ENCODE measurements around the gene PISD.

PISD gene

GRCh38 chr22:31646186-31647019 lies 15.6 kb downstream of the PISD start:
- H3K36me3 ChIP-seq (ENCODE audit: control insufficient read depth in 4 of 4, insufficient read depth in 4 of 4, low read length in 3 of 4): peaks cover 12 to 44% (median 29%) of the 10 kb centered on the region in 4 experiments
- no peaks in the 10 kb centered on the region for H3K9me3 ChIP-seq (ENCODE audit: control extremely low read depth in 1 of 5, control insufficient read depth in 4 of 5, insufficient read depth in 2 of 5, low read depth in 1 of 5, low read length in 4 of 5)
- no peak for DNase-seq
- no peaks in the 10 kb centered on the region for H3K27me3 ChIP-seq (replicated peaks in 2 of 5; ENCODE audit: control insufficient read depth in 4 of 5, insufficient read depth in 5 of 5, low read length in 4 of 5)
- WGBS (ENCODE audit: insufficient coverage): 100% methylated on average over 3 of the region's 6 CpGs
- ChIA-PET CTCF (no interaction called here), POLR2A (no interaction called here)
- no peak overlapping the region for H3K27ac ChIP-seq (ENCODE audit: insufficient read depth in 1 of 2, low read depth in 1 of 2, low read length in 2 of 2, poor library complexity in 1 of 2, severe bottlenecking in 2 of 2)
- no peak overlapping the region for H3K4me3 ChIP-seq (ENCODE audit: control insufficient read depth in 1 of 7, extremely low read depth in 1 of 7, insufficient read depth in 4 of 7, low read depth in 2 of 7, low read length in 6 of 7)
- no peaks in the 10 kb centered on the region for H3K4me1 ChIP-seq (ENCODE audit: control extremely low read depth in 1 of 4, control insufficient read depth in 4 of 4, insufficient read depth in 4 of 4, low read length in 3 of 4)

- WGBS (ENCODE audit: insufficient coverage): 23% methylated on average over 4 of the region's 4 CpGs
- ChIA-PET CTCF (interaction anchor here (1.0 to 1.6 kb wide), 2 partner anchors 25 to 83 kb away, joined by 3 to 4 read pairs; no protein-coding TSS in a partner anchor), POLR2A (interaction anchor here (0.6 to 0.8 kb wide), 3 partner anchors 18 to 294 kb away, joined by 3 to 5 read pairs (median 3); partner anchors contain the start of gene PATZ1)
- DNase-seq: peak in 1 of 3 donors; percentile 20
- H3K4me3 ChIP-seq (ENCODE audit: control insufficient read depth in 1 of 7, extremely low read depth in 1 of 7, insufficient read depth in 4 of 7, low read depth in 2 of 7, low read length in 6 of 7): peak overlapping the region in 2 of 7 experiments; percentile 33 to 74
- H3K4me1 ChIP-seq (ENCODE audit: control extremely low read depth in 1 of 4, control insufficient read depth in 4 of 4, insufficient read depth in 4 of 4, low read length in 3 of 4): peaks cover 4 to 47% (median 36%) of the 10 kb centered on the region in 4 experiments
- no peaks in the 10 kb centered on the region for H3K9me3 ChIP-seq (ENCODE audit: control extremely low read depth in 1 of 5, control insufficient read depth in 4 of 5, insufficient read depth in 2 of 5, low read depth in 1 of 5, low read length in 4 of 5)
- H3K36me3 ChIP-seq (ENCODE audit: control insufficient read depth in 4 of 4, insufficient read depth in 4 of 4, low read length in 3 of 4): peaks cover 0 to 7% (median under 1%) of the 10 kb centered on the region in 4 experiments
- H3K27me3 ChIP-seq (replicated peaks in 2 of 5; ENCODE audit: control insufficient read depth in 4 of 5, insufficient read depth in 5 of 5, low read length in 4 of 5): no peaks in the 10 kb centered on the region
- no peak overlapping the region for H3K27ac ChIP-seq (ENCODE audit: insufficient read depth in 1 of 2, low read depth in 1 of 2, low read length in 2 of 2, poor library complexity in 1 of 2, severe bottlenecking in 2 of 2)
Measured at GRCh38 chr22:31639436-31640039, 22.5 kb downstream of the PISD start.

GRCh38 chr22:31637891-31638618 lies 24.0 kb downstream of the PISD start:
- Histone ChIP-seq H3K9me3 (ENCODE audit: control extremely low read depth in 1 of 5, control insufficient read depth in 4 of 5, insufficient read depth in 2 of 5, low read depth in 1 of 5, low read length in 4 of 5) (no peaks in the 10 kb centered on the region), H3K4me1 (ENCODE audit: control extremely low read depth in 1 of 4, control insufficient read depth in 4 of 4, insufficient read depth in 4 of 4, low read length in 3 of 4) (peaks cover 4 to 50% (median 36%) of the 10 kb centered on the region in 4 experiments), H3K27ac (ENCODE audit: insufficient read depth in 1 of 2, low read depth in 1 of 2, low read length in 2 of 2, poor library complexity in 1 of 2, severe bottlenecking in 2 of 2) (peak overlapping the region; percentile 75 to 87), H3K4me3 (ENCODE audit: control insufficient read depth in 1 of 7, extremely low read depth in 1 of 7, insufficient read depth in 4 of 7, low read depth in 2 of 7, low read length in 6 of 7) (peak overlapping the region; percentile 20 to 80 (median 63)), H3K27me3 (replicated peaks in 2 of 5; ENCODE audit: control insufficient read depth in 4 of 5, insufficient read depth in 5 of 5, low read length in 4 of 5) (no peaks in the 10 kb centered on the region), H3K36me3 (ENCODE audit: control insufficient read depth in 4 of 4, insufficient read depth in 4 of 4, low read length in 3 of 4) (peaks cover 0 to 4% (median 1%) of the 10 kb centered on the region in 4 experiments)
- DNase-seq: peak; percentile 74 to 88 (median 83)
- 4% methylated on average over 10 of the region's 15 CpGs for WGBS (ENCODE audit: insufficient coverage)
- ChIA-PET CTCF (interaction anchor here (0.5 to 6.4 kb wide), 9 partner anchors 24 to 613 kb away, joined by 3 to 48 read pairs (median 3); partner anchors contain the start of gene PISD), POLR2A (interaction anchor here (1.2 kb wide), 1 partner anchor 24 kb away, joined by 3 read pairs; the partner anchor contains the start of gene PISD)

- peaks cover 0 to 10% (median 2%) of the 10 kb centered on the region in 4 experiments for H3K36me3 ChIP-seq (ENCODE audit: control insufficient read depth in 4 of 4, insufficient read depth in 4 of 4, low read length in 3 of 4)
- CTCF ChIA-PET: interaction anchor here (0.5 to 6.4 kb wide), 9 partner anchors 11 to 330 kb away, joined by 3 to 48 read pairs (median 4); partner anchors contain the start of gene PISD
- POLR2A ChIA-PET: interaction anchor here (1.2 kb wide), 1 partner anchor 24 kb away, joined by 3 read pairs; the partner anchor contains the start of gene PISD
- peak overlapping the region; percentile 4 to 80 (median 63) for H3K4me3 ChIP-seq (ENCODE audit: control insufficient read depth in 1 of 7, extremely low read depth in 1 of 7, insufficient read depth in 4 of 7, low read depth in 2 of 7, low read length in 6 of 7)
- no peaks in the 10 kb centered on the region for H3K9me3 ChIP-seq (ENCODE audit: control extremely low read depth in 1 of 5, control insufficient read depth in 4 of 5, insufficient read depth in 2 of 5, low read depth in 1 of 5, low read length in 4 of 5)
- WGBS (ENCODE audit: insufficient coverage): 7% methylated on average over 9 of the region's 10 CpGs
- DNase-seq: peak; percentile 56 to 78 (median 69)
- H3K27me3 ChIP-seq (replicated peaks in 2 of 5; ENCODE audit: control insufficient read depth in 4 of 5, insufficient read depth in 5 of 5, low read length in 4 of 5): no peaks in the 10 kb centered on the region
- peak overlapping the region; percentile 75 to 87 for H3K27ac ChIP-seq (ENCODE audit: insufficient read depth in 1 of 2, low read depth in 1 of 2, low read length in 2 of 2, poor library complexity in 1 of 2, severe bottlenecking in 2 of 2)
- peaks cover 4 to 50% (median 36%) of the 10 kb centered on the region in 4 experiments for H3K4me1 ChIP-seq (ENCODE audit: control extremely low read depth in 1 of 4, control insufficient read depth in 4 of 4, insufficient read depth in 4 of 4, low read length in 3 of 4)
Measured at GRCh38 chr22:31637447-31637890, 24.5 kb downstream of the PISD start.

- Histone ChIP-seq H3K27ac (ENCODE audit: insufficient read depth in 1 of 2, low read depth in 1 of 2, low read length in 2 of 2, poor library complexity in 1 of 2, severe bottlenecking in 2 of 2) (no peak overlapping the region), H3K27me3 (replicated peaks in 2 of 5; ENCODE audit: control insufficient read depth in 4 of 5, insufficient read depth in 5 of 5, low read length in 4 of 5) (no peaks in the 10 kb centered on the region), H3K9me3 (ENCODE audit: control extremely low read depth in 1 of 5, control insufficient read depth in 4 of 5, insufficient read depth in 2 of 5, low read depth in 1 of 5, low read length in 4 of 5) (no peaks in the 10 kb centered on the region), H3K4me1 (ENCODE audit: control extremely low read depth in 1 of 4, control insufficient read depth in 4 of 4, insufficient read depth in 4 of 4, low read length in 3 of 4) (peaks cover 4 to 56% (median 40%) of the 10 kb centered on the region in 4 experiments), H3K4me3 (ENCODE audit: control insufficient read depth in 1 of 7, extremely low read depth in 1 of 7, insufficient read depth in 4 of 7, low read depth in 2 of 7, low read length in 6 of 7) (peak overlapping the region in 1 of 7 experiments; percentile 3), H3K36me3 (ENCODE audit: control insufficient read depth in 4 of 4, insufficient read depth in 4 of 4, low read length in 3 of 4) (peaks cover 0 to 16% (median 4%) of the 10 kb centered on the region in 4 experiments)
- ChIA-PET POLR2A (interaction anchor here (0.6 kb wide), 1 partner anchor 121 kb away, joined by 3 read pairs; no protein-coding TSS in a partner anchor), CTCF (interaction anchor here (0.6 to 6.4 kb wide), 7 partner anchors 9 to 79 kb away, joined by 3 to 48 read pairs (median 6); partner anchors contain the start of gene PISD)
- WGBS (ENCODE audit: insufficient coverage): 96% methylated on average over 13 of the region's 13 CpGs
- no peak for DNase-seq
Measured at GRCh38 chr22:31635638-31636306, 26.2 kb downstream of the PISD start.

GRCh38 chr22:31631436-31631835 lies 30.6 kb downstream of the PISD start:
- POLR2A ChIA-PET: no interaction called here
- DNase-seq: no peak
- peak overlapping the region in 1 of 2 experiments; percentile 82 for H3K27ac ChIP-seq (ENCODE audit: insufficient read depth in 1 of 2, low read depth in 1 of 2, low read length in 2 of 2, poor library complexity in 1 of 2, severe bottlenecking in 2 of 2)
- no peaks in the 10 kb centered on the region for H3K9me3 ChIP-seq (ENCODE audit: control extremely low read depth in 1 of 5, control insufficient read depth in 4 of 5, insufficient read depth in 2 of 5, low read depth in 1 of 5, low read length in 4 of 5)
- peaks cover 3 to 47% (median 8%) of the 10 kb centered on the region in 4 experiments for H3K36me3 ChIP-seq (ENCODE audit: control insufficient read depth in 4 of 4, insufficient read depth in 4 of 4, low read length in 3 of 4)
- no peaks in the 10 kb centered on the region for H3K27me3 ChIP-seq (replicated peaks in 2 of 5; ENCODE audit: control insufficient read depth in 4 of 5, insufficient read depth in 5 of 5, low read length in 4 of 5)
- peak overlapping the region in 4 of 7 experiments; percentile 67 to 86 (median 76) for H3K4me3 ChIP-seq (ENCODE audit: control insufficient read depth in 1 of 7, extremely low read depth in 1 of 7, insufficient read depth in 4 of 7, low read depth in 2 of 7, low read length in 6 of 7)
- WGBS (ENCODE audit: insufficient coverage): 84% methylated on average over 4 of the region's 9 CpGs
- CTCF ChIA-PET: interaction anchor here (0.8 to 5.4 kb wide), 11 partner anchors 9 to 179 kb away, joined by 3 to 39 read pairs (median 4); partner anchors contain the start of gene PISD
- H3K4me1 ChIP-seq (ENCODE audit: control extremely low read depth in 1 of 4, control insufficient read depth in 4 of 4, insufficient read depth in 4 of 4, low read length in 3 of 4): peaks cover 0 to 56% (median 39%) of the 10 kb centered on the region in 4 experiments
